ENCODE data around the gene CSF2. TPM values are rescaled to one million over a fixed set of nuclear protein-coding genes. Genes with fewer than 3 reads are reported as not detected.

CSF2 gene
- total RNA-seq, result not detected

GRCh38 chr5:132073231-132074013 lies at the start of gene CSF2:
TSS of gene CSF2 (plus strand) at chr5:132073789. CDS start at chr5:132073824, 35 bp downstream.
- Histone ChIP-seq H3K27me3 (replicated peaks; ENCODE audit: insufficient read depth) (no peaks in the 10 kb centered on the region), H3K4me1 (ENCODE audit: control insufficient read depth in 1 of 2, low read depth in 2 of 2) (no peaks in the 10 kb centered on the region), H3K36me3 (no peaks in the 10 kb centered on the region), H3K27ac (no peak within 1 kb of the TSS), H3K4me3 (no peak within 1 kb of the TSS), H3K9me3 (no peaks in the 10 kb centered on the region)
- ATAC-seq (ENCODE audit: insufficient number of reproducible peaks, low FRiP score, low read depth), result no peak
- no peak for TF ChIP-seq CTCF (IDR thresholded peaks at IDR 0.05)
- DNase-seq (ENCODE audit: low spot score), result no peak

GRCh38 chr5:132024117-132024435 lies 49.5 kb upstream of the CSF2 start:
- no peak for ATAC-seq (ENCODE audit: insufficient number of reproducible peaks, low FRiP score, low read depth)
- Histone ChIP-seq H3K36me3 (no peaks in the 10 kb centered on the region), H3K4me3 (no peak overlapping the region), H3K27ac (no peak overlapping the region), H3K9me3 (no peaks in the 10 kb centered on the region), H3K27me3 (replicated peaks; ENCODE audit: insufficient read depth) (no peaks in the 10 kb centered on the region), H3K4me1 (ENCODE audit: control insufficient read depth in 1 of 2, low read depth in 2 of 2) (no peaks in the 10 kb centered on the region)
- no peak for TF ChIP-seq CTCF (IDR thresholded peaks at IDR 0.05)
- no peak for DNase-seq (ENCODE audit: low spot score)

GRCh38 chr5:132024789-132025402 lies 48.7 kb upstream of the CSF2 start:
- no peak overlapping the region for H3K4me3 ChIP-seq
- no peak for TF ChIP-seq CTCF (IDR thresholded peaks at IDR 0.05)
- ATAC-seq (ENCODE audit: insufficient number of reproducible peaks, low FRiP score, low read depth) (no peak), DNase-seq (ENCODE audit: low spot score) (no peak)
- no peaks in the 10 kb centered on the region for H3K27me3 ChIP-seq (replicated peaks; ENCODE audit: insufficient read depth)
- H3K4me1 ChIP-seq (ENCODE audit: control insufficient read depth in 1 of 2, low read depth in 2 of 2), result no peaks in the 10 kb centered on the region
- no peaks in the 10 kb centered on the region for H3K9me3 ChIP-seq
- H3K36me3 ChIP-seq, result no peaks in the 10 kb centered on the region
- H3K27ac ChIP-seq, result no peak overlapping the region

- no peaks in the 10 kb centered on the region for H3K36me3 ChIP-seq
- no peaks in the 10 kb centered on the region for H3K9me3 ChIP-seq
- H3K4me1 ChIP-seq (ENCODE audit: control insufficient read depth in 1 of 2, low read depth in 2 of 2), result no peaks in the 10 kb centered on the region
- ATAC-seq (ENCODE audit: insufficient number of reproducible peaks, low FRiP score, low read depth) (no peak), DNase-seq (ENCODE audit: low spot score) (no peak)
- H3K27ac ChIP-seq, result no peak overlapping the region
- no peak for TF ChIP-seq CTCF (IDR thresholded peaks at IDR 0.05)
- H3K27me3 ChIP-seq (replicated peaks; ENCODE audit: insufficient read depth), result no peaks in the 10 kb centered on the region
- H3K4me3 ChIP-seq, result no peak overlapping the region
These were observed 48.1 kb upstream of the CSF2 start for GRCh38 chr5:132025403-132025971.

GRCh38 chr5:132026516-132027008 lies 47.0 kb upstream of the CSF2 start:
- Histone ChIP-seq H3K27me3 (replicated peaks; ENCODE audit: insufficient read depth) (no peaks in the 10 kb centered on the region), H3K36me3 (no peaks in the 10 kb centered on the region), H3K27ac (no peak overlapping the region), H3K4me3 (no peak overlapping the region), H3K4me1 (ENCODE audit: control insufficient read depth in 1 of 2, low read depth in 2 of 2) (no peaks in the 10 kb centered on the region), H3K9me3 (no peaks in the 10 kb centered on the region)
- no peak for TF ChIP-seq CTCF (IDR thresholded peaks at IDR 0.05)
- no peak for DNase-seq (ENCODE audit: low spot score)
- no peak for ATAC-seq (ENCODE audit: insufficient number of reproducible peaks, low FRiP score, low read depth)
